ENCODE data around the gene CPNE2.

Gene CPNE2

GRCh38 chr16:57125376-57125775, 33.0 kb downstream of the CPNE2 start:
- no peak overlapping the region for H3K4me3 ChIP-seq (ENCODE audit: low read depth, low read length)
- no peak for TF ChIP-seq CTCF (conservative IDR thresholded peaks at IDR 0.05; ENCODE audit: low read depth, low read length)
- no peak for DNase-seq (ENCODE audit: low read depth)

- H3K4me3 ChIP-seq (ENCODE audit: low read depth, low read length) = no peak overlapping the region
- TF ChIP-seq CTCF (conservative IDR thresholded peaks at IDR 0.05; ENCODE audit: low read depth, low read length) = no peak
- no peak for DNase-seq (ENCODE audit: low read depth)
Measured at GRCh38 chr16:57125969-57126368, 33.6 kb downstream of the CPNE2 start.

GRCh38 chr16:57126411-57126810, 34.0 kb downstream of the CPNE2 start:
- no peak for TF ChIP-seq CTCF (conservative IDR thresholded peaks at IDR 0.05; ENCODE audit: low read depth, low read length)
- no peak overlapping the region for H3K4me3 ChIP-seq (ENCODE audit: low read depth, low read length)

GRCh38 chr16:57127037-57127763, 34.8 kb downstream of the CPNE2 start:
- H3K4me3 ChIP-seq (ENCODE audit: low read depth, low read length) = no peak overlapping the region
- TF ChIP-seq CTCF (conservative IDR thresholded peaks at IDR 0.05; ENCODE audit: low read depth, low read length) = no peak
- no peak for DNase-seq (ENCODE audit: low read depth)

More at GRCh38 chr16:57126411-57126810, 34.0 kb downstream of the CPNE2 start:
- no peak for DNase-seq (ENCODE audit: low read depth)

- TF ChIP-seq CTCF (conservative IDR thresholded peaks at IDR 0.05; ENCODE audit: low read depth, low read length) = no peak
- DNase-seq (ENCODE audit: low read depth) = no peak
- H3K4me3 ChIP-seq (ENCODE audit: low read depth, low read length) = no peak overlapping the region
Measured at GRCh38 chr16:57127836-57128235, 35.5 kb downstream of the CPNE2 start.

GRCh38 chr16:57128771-57129389, 36.5 kb downstream of the CPNE2 start:
- no peak for TF ChIP-seq CTCF (conservative IDR thresholded peaks at IDR 0.05; ENCODE audit: low read depth, low read length)
- H3K4me3 ChIP-seq (ENCODE audit: low read depth, low read length) = no peak overlapping the region
- no peak for DNase-seq (ENCODE audit: low read depth)

- TF ChIP-seq CTCF (conservative IDR thresholded peaks at IDR 0.05; ENCODE audit: low read depth, low read length) = no peak
- no peak overlapping the region for H3K4me3 ChIP-seq (ENCODE audit: low read depth, low read length)
- DNase-seq (ENCODE audit: low read depth) = no peak
Measured at GRCh38 chr16:57130950-57131321, 38.6 kb downstream of the CPNE2 start.
